ENCODE measurements around the gene SPINT1.
A peak's percentile ranks its signal among the peaks of the same experiment; 100 is the strongest.

Gene SPINT1

DNA sequence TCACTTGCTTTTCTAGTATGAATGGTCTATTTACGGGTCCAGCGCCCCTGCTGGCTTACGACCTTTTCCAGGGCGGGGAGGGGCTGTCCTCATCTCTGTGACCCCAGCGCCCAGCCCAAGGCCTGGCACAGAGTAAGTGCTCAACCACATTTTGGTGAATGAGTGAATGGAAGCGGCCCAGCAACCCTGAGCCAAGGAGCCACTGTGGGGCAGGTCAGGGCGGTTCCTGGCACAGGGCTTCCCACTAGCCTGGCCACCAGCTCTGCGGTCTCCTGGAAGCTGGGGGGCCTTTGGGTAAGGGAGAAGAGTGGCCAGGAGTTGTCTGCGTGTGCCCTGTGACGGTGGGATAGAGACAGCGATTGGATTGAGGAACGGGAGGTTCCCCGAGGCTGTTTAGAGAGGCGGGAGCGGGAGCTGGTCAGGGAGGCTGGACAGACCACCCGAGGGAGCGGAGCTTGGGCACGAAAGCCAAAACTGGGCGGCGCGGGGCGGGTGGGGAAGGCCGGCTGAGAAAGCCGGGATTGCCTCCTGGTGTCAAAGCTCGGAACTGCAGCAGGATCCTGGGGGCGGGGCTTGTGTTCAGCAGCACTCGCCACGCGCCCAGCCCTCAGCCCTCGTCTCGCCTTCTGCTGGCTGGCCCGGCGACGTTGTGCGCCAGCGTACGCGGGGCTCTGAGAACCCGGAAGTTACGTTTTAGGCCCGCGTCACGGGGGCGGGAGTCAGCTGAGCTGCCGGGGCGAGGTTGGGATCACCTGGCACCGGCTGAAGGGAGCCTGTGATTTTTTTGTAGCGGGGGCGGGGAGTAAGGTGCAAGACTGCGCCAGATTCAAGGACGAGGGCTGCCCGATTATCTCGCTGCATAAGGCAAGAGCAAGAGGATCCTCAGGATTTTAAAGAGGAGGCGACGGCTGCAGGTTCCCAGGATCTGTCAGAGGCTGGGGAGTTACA is 50.2 kb downstream of the SPINT1 start, which contains the start of gene VPS18:
Gene VPS18, plus strand, starts transcription at position 718 of the 948 bp plus-strand sequence. CDS start 319 bp downstream, outside the sequence.
- peak; percentile 96 to 97 for DNase-seq

DNA sequence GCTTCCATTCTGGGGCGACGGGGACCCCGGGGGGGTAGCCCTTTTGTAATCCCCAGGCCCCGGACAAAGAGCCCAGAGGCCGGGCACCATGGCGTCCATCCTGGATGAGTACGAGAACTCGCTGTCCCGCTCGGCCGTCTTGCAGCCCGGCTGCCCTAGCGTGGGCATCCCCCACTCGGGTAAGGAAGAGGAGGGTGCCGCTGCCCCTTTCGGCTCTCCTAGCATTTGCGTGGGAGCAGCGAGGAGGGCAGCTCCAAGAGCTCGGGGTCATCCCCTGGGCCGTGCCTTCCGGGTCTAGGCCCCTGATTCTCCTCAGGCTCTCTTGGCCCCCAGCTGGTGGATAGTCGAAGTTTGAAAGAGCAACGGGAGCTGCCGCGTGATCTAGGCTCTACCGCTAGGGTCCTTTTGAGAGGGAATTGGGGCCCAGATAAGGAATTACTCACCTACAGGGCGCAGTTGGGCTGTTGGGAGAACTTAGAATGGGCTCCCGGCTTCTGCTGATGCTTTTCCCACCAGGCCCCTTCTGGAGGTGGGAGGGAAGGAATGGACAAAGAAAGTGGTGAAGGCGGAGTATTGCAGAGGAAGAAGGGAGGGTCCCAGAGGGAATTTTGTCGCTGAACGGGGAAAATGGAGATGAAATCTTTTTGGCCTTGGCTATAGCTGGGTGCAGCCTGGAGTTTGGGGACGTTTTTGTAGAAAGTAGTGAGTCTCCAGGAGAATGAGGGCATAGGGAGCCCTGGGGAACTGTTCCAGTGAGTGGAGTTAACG is 51.0 kb downstream of the SPINT1 start:
- DNase-seq: peak; percentile 53 to 71

DNA sequence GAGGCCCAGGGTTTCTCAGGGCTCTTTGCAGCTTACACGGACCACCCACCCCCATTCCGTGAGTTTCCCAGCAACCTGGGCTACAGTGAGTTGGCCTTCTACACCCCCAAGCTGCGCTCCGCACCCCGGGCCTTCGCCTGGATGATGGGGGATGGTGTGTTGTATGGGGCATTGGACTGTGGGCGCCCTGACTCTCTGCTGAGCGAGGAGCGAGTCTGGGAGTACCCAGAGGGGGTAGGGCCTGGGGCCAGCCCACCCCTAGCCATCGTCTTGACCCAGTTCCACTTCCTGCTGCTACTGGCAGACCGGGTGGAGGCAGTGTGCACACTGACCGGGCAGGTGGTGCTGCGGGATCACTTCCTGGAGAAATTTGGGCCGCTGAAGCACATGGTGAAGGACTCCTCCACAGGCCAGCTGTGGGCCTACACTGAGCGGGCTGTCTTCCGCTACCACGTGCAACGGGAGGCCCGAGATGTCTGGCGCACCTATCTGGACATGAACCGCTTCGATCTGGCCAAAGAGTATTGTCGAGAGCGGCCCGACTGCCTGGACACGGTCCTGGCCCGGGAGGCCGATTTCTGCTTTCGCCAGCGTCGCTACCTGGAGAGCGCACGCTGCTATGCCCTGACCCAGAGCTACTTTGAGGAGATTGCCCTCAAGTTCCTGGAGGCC is 55.8 kb downstream of the SPINT1 start:
- DNase-seq: no peak

DNA sequence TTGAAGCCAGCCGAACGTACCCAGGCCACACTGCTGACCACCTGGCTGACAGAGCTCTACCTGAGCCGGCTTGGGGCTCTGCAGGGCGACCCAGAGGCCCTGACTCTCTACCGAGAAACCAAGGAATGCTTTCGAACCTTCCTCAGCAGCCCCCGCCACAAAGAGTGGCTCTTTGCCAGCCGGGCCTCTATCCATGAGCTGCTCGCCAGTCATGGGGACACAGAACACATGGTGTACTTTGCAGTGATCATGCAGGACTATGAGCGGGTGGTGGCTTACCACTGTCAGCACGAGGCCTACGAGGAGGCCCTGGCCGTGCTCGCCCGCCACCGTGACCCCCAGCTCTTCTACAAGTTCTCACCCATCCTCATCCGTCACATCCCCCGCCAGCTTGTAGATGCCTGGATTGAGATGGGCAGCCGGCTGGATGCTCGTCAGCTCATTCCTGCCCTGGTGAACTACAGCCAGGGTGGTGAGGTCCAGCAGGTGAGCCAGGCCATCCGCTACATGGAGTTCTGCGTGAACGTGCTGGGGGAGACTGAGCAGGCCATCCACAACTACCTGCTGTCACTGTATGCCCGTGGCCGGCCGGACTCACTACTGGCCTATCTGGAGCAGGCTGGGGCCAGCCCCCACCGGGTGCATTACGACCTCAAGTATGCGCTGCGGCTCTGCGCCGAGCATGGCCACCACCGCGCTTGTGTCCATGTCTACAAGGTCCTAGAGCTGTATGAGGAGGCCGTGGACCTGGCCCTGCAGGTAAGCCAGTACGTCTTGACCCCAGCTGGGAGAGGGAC is 56.6 kb downstream of the SPINT1 start:
- DNase-seq: no peak

DNA sequence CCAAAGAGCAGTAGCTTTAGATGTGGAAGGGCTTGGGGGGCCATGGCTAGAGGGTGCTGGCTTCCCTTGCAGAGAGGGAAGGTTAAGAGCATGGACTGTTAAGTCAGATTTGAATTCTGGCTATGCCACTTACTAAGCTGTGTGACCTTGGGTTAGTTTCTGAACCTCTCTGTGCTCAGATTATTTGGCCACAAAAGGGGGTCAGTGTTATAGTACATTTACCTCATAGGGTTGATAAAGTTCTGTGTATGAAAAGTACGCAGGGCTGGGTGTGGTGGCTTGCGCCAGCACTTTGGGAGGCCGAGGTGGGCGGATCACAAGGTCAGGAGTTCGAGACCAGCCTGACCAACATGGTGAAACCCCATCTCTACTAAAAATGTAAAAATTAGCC is 57.2 kb downstream of the SPINT1 start:
- DNase-seq: no peak

DNA sequence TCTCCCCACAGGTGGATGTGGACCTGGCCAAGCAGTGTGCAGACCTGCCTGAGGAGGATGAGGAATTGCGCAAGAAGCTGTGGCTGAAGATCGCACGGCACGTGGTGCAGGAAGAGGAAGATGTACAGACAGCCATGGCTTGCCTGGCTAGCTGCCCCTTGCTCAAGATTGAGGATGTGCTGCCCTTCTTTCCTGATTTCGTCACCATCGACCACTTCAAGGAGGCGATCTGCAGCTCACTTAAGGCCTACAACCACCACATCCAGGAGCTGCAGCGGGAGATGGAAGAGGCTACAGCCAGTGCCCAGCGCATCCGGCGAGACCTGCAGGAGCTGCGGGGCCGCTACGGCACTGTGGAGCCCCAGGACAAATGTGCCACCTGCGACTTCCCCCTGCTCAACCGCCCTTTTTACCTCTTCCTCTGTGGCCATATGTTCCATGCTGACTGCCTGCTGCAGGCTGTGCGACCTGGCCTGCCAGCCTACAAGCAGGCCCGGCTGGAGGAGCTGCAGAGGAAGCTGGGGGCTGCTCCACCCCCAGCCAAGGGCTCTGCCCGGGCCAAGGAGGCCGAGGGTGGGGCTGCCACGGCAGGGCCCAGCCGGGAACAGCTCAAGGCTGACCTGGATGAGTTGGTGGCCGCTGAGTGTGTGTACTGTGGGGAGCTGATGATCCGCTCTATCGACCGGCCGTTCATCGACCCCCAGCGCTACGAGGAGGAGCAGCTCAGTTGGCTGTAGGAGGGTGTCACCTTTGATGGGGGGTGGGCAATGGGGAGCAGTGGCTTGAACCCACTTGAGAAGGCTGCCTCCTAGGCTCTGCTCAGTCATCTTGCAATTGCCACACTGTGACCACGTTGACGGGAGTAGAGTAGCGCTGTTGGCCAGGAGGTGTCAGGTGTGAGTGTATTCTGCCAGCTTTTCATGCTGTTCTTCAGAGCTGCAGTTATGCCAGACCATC is 59.0 kb downstream of the SPINT1 start:
- no peak for DNase-seq

DNA sequence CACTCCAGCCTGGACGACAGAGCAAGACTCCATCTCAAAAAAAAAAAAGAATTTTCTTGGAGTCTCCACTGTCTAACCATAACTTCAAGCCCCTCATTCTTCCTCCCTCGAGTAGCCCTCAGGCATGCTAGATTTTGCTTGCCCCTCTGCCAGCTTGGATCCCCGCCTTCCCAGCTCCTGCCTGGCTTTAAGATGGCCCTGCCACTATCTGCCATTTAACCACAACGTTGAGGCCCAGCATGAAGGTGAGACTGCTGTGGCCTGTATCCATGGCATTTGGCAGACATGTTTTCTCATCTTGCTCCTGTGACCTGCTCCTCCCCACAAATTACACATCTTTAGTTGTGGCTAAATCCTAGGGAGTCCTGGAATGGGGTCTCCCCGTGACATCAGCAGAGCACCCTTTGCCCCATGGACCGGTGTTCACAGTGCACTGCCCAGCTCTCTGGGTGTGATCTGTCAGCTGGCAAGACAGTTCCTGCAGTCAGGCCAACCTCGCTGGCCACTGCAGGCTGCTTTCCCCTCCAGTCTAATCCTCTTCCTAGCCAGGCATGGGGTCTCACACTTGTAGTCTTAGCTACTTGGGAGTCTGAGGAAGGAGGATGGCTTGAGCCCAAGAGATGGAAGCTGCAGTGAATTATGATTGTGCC is 60.8 kb downstream of the SPINT1 start:
- DNase-seq: no peak

DNA sequence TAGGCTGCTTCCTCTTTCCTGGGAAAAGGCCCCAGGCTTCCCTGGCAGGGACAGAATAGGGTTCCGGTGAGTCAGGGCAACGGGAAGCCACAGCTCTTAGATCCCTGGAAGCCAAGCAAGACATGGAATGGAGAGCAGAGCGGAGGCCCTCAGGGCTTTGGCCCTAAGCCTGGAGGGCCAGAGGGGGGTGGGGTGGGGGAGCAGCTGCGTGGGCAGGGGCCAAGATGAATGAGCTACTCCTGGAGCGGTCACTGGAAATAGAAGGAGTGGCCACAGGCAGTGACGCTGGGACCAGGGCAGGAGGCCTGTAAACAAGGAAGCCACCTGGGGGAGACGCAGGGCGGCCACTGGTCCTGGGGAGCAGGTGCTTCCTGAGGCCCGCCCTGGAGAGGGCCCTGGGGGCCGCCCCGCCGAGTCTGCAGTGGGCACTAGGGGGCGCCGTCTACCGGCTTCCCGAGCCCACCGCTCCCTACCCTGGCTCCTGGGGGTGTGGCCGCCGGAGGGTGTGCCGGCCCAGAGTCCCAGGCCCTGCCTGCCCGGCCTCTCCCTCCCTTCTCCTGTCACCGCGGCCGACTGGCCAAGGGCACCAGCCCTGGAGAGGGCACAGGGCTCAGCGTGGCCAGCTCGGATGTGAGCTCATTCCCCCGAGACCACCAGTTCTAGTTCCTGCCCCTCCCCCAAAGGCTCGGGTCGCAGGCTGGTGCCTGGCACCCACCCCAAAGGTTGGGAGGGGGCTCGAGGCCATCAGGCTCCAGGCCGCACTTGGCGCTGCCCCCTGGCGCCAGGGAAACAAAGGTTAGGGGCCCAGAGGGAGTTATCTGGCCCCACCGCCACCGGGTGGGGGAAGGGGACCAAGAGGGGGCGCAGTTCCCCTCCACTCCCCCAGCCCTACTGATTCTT is 62.5 kb downstream of the SPINT1 start:
- peak; percentile 92 to 93 for DNase-seq

DNA sequence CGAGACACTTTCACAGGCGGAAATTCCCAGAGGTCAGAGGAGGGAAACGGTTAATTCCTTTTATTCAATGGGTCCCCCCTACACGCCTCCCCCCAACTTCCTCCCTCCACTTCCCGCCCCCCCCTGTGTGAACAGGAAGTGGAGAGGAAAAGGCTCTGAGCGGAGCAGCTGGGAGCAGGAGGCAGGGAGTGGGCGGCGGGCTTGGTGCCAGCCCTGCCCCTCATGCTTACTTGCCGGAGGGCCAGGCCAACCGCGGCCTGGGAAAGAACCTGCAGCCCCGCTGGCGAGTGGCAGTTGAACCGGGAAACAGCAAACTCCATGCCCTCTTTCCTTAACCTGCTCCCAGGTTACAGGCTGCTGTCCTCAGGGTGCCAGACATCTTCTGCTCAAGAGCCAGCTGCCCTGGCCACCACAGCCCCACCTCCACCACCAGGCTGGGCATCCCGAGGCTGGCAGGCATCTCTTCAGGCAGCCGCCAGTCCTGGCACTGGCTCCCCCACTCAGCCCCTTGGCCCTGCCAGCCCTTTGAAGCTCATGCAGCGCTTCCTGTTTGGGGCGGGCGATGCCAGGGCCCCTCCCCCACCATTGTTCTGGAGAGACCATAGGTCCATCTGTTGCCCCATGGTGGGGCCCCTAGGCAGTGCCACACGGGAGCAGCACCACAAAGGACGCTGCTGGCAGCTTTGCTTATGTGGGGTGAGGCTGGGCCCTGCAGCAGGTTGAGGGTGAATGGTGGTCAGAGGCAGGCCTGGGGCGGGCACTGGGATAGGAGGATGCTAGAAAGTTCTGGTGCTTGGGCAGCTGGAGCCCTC is 63.3 kb downstream of the SPINT1 start:
- peak; percentile 44 to 73 for DNase-seq
